Vagina (tissue), 2 donors: Measurements from ENCODE around the gene TOX2.

Experiments
- POLR2A ChIP-seq, 2 donors: fragments of 450-650 bp; IDR thresholded peaks; one replicate each; pipeline ENCODE4 v1.6.1; 2017; ENCODE audit warnings: antibody characterized with exemption in 2 of 2, mild to moderate bottlenecking in 2 of 2, moderate library complexity in 2 of 2
- TF ChIP-seq, protein P1 (sequence below), 3 experiments: fragments of 450-650 bp in 2 of 3; fragments of 200-600 bp in 1 of 3; sonication (generic) in 1 of 3; IDR thresholded peaks; one replicate each; pipeline ENCODE4 v1.5.1; 2017 to 2019; ENCODE audit warnings: antibody characterized with exemption in 3 of 3, mild to moderate bottlenecking in 2 of 3, moderate library complexity in 2 of 3

DNA sequence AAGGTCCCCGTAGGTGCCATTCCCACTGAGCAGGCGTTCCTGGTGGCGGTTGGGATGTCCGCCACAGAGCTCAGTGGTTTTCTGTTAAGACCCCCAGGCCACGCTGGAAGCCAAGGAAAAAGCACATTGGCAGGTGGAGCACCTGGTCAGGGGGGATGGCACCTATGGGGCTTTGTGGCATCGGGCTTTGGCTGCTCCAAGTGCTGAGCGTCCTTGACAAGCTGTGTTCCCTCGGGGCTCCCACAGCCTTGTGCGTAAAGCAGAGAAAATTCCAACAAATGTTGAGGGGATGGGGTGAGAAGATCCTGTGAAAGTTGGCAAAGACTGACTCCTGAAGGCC lies 137.0 kb downstream of the TOX2 start:
- TF ChIP-seq, protein P1, sequence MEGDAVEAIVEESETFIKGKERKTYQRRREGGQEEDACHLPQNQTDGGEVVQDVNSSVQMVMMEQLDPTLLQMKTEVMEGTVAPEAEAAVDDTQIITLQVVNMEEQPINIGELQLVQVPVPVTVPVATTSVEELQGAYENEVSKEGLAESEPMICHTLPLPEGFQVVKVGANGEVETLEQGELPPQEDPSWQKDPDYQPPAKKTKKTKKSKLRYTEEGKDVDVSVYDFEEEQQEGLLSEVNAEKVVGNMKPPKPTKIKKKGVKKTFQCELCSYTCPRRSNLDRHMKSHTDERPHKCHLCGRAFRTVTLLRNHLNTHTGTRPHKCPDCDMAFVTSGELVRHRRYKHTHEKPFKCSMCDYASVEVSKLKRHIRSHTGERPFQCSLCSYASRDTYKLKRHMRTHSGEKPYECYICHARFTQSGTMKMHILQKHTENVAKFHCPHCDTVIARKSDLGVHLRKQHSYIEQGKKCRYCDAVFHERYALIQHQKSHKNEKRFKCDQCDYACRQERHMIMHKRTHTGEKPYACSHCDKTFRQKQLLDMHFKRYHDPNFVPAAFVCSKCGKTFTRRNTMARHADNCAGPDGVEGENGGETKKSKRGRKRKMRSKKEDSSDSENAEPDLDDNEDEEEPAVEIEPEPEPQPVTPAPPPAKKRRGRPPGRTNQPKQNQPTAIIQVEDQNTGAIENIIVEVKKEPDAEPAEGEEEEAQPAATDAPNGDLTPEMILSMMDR (IDR thresholded peaks at IDR 0.05): no peak
- TF ChIP-seq POLR2A (IDR thresholded peaks at IDR 0.05): no peak
